ENCODE results near the gene TERF2IP.

TERF2IP gene, protein sequence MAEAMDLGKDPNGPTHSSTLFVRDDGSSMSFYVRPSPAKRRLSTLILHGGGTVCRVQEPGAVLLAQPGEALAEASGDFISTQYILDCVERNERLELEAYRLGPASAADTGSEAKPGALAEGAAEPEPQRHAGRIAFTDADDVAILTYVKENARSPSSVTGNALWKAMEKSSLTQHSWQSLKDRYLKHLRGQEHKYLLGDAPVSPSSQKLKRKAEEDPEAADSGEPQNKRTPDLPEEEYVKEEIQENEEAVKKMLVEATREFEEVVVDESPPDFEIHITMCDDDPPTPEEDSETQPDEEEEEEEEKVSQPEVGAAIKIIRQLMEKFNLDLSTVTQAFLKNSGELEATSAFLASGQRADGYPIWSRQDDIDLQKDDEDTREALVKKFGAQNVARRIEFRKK

DNA sequence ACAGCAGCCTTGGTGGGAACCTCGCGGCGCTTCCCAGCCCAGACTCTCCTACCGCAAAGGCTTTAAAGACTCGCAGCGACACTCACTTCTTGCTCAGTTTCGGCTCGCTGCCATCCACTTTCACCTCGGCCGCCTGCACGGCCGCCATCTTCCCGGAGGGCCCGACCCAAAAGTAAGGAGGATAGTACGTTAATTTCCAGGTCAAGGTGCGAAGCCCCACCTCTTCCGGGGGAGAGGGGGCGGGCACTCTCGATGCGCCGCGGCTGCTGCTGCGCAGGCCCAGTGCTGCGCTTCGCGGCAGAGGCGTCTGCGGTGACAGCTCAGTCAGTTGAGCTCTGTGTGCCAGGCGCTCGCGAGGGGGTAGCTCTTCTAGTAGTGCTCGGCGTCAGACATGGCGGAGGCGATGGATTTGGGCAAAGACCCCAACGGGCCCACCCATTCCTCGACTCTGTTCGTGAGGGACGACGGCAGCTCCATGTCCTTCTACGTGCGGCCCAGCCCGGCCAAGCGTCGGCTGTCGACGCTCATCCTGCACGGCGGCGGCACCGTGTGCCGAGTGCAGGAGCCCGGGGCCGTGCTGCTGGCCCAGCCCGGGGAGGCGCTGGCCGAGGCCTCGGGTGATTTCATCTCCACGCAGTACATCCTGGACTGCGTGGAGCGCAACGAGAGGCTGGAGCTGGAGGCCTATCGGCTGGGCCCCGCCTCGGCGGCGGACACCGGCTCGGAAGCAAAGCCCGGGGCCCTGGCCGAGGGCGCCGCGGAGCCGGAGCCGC lies at the start of gene TERF2IP, which contains the start of gene KARS1:
TERF2IP (plus strand) TSS at position 282 of the 773 bp plus-strand sequence; CDS start at position 392, 110 bp downstream.
KARS1 (minus strand) TSS at position 174 of the 773 bp plus-strand sequence; CDS start at position 148, 26 bp downstream.
- DNase-seq, result peak; percentile 88

DNA sequence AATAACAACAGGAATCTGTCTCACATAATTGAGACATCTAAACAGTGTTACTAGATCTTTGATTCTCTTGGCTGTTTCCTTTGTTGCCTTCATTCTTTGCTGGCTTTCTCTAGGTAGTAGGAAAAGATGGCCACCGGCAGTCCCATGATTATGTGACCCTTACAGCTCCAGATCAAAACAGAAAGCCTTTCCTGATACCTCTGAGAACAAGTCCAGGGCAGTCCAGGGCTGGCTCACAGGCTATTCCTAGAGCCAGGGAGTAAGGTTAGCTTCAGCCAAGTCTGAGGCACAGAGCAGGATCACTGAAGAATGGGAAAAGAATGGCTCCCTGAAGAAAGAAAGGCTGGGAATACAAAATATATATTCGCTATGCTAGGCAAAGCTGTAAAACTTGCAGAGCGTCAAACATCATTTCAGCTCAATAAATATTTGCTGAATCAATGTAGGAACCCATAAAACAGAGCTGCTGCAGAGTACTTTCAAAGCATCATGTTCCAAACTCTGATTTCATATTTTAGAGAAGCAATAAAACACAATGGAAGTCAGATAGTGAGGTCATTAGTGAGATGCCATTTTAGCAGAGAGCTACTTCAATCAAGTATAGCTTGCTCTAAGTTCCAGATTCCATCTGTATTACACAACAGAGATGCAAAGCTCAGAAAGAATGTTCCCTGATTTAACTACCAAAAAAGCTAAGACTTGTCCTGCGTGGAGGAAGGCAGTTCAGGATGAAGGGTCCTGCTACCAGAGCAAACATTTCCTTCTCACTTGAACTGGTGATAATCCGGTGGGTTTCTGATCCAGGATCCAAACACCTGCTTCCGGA lies 47.9 kb upstream of the TERF2IP start:
- DNase-seq, result no peak

DNA sequence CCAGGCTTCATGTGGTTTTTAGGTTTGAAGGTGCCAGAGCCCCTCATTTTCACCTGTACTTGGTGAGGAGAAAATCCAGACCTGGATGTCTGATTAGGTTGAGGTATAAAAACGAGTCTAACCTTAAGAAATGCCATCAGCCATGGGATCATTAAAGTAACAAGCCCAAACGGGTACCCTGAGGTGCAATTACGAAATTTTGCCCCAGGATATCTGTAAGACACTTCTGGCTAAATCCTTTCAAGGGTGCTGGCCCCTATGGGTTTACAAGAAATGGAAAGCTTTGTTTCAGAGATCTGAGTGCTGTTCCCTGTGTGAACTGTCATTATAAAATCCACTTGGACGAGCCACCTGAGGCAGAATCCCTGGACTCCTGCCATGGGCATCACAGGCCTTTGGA lies 44.3 kb upstream of the TERF2IP start:
- no peak for DNase-seq

DNA sequence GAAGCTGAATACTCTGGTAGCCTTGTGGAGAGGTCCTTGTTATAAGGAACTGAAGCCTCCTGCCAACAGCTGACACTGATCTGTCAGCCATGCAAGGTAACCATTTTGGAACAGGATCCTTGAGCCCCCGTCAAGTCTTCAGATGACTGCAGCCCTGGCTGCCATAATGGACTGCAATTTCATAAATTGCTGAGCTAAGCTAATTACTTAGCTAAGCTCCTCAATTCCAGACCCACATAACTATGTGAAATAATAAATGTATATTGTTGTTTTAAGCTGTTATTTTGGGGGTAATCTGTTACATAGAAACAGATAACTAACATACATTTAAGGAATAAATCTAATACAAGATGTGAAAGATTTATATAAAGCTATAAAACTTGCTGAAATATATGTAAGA lies 41.1 kb upstream of the TERF2IP start:
- DNase-seq, result no peak

DNA sequence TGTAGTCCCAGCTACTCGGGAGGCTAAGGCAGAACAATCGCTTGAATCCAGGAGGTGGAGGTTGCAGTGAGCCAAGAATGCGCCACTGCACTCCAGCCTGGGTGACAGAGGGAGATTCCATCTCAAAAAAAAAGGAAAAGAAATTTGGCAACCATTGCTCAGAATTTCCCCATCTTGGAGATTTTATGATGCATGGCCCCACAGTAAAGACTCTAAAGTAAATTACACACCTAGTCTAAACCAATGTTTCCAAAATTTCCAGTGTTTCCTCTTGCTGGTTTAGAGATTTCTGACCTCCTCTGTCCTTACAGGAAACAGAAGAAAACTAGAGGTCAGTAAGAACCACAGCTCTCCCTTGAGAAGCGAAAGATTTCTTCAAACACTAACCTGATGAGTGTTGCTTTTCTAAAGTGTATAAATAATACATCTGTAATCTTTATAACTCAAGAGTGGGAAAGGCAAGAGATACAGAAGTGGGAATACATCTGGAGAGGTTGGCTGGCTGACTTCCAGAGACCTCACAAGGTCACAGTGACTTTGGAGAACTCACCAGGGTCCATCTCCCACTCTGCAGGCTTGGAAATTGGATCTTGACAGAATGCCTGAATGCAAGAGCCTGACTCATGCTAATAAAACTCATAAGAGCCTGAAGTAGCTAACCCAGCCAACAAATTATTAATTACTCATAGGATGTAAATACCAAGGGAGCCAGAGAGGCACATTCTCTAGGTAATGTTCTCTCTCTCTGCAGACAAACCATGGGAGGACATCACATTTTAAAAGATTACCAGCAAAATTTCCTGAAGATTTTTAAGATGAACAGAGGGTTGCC lies 33.3 kb upstream of the TERF2IP start:
- DNase-seq, result no peak

DNA sequence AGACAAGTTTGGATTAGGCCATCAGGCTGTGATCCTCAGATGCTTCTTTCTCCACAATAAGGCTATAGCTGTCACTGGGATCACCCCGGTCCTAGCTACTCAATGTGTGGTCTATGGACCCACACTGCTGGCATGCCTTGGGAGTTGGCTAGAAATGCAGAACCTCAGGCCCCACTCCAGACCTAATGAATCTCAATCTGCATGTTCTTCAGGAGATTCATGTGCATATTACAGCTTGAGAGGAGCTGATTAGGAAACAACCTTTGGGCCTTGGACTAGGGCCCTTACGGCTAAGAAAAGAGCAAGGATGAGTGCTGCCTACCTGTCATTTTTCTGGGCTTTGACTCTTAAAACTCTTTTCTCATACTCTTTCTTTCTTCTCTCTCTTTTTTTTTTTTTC lies 32.0 kb upstream of the TERF2IP start:
- DNase-seq, result no peak

DNA sequence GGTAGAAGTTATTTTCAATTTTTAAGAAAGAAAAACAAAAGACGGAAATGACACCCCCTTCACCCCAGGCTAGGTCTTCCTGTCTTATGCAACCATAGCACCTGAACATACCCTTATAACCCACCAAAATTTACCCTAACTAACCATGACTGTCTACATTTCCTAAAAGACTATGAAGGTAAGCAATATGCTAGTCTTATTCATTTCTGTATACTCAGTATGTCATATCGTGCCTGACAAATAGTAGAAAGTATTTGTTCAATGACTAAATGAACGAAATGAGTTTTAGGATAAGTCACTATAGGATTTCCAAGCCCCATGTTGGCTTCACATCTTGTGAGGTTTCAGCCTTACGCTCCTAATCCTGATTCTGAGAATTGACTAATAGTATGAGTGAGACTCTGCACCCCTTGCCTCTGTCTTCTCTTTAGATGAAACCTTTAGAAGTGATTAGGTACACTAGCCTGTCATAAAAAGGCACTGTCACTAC lies 31.0 kb upstream of the TERF2IP start:
- no peak for DNase-seq

DNA sequence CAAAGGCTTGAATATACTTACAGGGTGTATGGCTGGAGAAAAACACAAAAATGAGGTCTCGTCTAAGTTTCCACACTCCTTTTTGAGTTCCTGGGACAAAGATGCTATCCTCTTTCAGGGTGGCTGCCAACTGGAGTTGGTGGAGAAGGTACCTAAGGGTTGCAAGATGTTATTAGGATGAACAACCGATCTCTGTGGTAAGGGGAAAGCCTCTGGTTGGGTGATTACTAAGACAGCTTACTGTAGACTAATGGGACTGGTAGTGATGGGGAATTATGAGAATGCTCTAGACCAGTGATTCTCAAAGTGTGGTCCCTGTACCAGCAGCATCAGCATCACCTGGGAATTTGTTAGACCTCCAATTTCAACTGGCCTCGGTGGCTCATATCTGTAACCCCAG lies 30.5 kb upstream of the TERF2IP start:
- DNase-seq, result no peak

DNA sequence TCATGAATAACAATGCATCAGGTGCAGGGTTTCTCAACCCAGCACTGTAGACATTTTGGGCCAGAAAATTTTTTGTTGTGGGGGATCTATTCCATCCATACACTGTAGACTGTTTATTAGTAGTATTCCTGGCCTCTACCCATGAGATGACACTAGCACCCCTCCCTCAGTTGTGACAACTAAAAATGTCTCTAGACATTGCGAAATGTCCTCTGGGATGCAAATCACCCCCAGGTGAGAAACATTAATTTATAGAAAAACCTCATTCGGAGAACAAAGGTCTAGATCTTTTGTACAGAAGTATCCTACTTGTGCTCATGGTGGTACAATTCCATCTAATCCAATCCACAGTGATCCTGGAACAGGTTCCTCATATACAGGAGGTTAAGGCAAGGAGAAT lies 28.8 kb upstream of the TERF2IP start:
- DNase-seq, result no peak

DNA sequence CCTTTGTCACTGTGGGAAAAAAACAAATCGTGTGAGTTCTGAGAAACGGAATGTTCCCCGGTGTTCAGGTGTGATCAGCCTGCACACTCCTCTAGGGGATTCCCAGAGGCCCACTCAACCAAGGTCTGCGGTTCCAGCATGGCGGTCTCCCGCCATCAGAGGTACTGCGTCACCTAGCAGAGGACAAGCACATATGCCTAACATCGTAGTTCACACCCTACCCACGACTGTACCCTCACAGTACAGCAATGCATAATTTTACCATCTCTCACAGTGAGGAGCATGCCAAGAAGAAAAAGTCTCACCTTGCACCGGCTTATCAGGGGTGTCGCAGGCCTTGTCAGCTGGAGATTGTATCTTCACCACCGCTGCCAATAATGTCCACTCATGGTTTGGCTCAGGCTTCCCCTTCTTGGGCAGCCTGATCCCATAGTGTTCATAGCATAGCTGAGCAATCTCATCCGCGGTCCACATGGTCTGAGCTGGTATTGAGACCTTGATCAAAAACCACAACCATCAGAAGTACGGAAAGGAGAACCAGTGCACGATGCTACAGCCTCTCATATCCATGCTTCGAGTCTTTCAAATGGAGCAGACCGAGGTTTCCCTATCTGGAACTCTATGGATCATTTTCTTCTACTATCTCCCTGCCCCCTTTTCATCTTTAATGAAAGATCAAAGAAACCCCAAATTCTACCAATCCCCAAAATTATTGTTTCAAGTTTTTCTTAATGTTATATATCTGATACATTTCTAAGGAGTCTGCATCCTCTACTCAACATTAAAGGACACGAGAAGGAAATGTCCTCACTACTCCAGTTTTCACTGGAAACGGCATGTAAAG lies 27.0 kb upstream of the TERF2IP start:
- DNase-seq, result no peak

DNA sequence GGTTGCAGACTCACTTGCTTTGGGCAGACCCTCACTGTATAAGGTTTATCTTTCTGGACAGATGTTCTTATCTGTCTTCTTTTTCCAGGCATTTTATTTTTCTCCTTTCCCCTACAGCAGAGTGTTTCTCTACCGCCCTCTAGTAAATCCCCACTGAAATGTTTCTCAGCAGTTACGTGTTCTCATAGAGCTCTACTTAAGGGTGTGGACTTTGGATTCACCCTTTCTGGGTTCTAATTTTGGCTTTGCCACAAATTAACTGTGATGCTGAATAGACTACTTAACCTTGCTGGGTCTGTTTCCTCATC lies 26.4 kb upstream of the TERF2IP start:
- peak; percentile 11 for DNase-seq

DNA sequence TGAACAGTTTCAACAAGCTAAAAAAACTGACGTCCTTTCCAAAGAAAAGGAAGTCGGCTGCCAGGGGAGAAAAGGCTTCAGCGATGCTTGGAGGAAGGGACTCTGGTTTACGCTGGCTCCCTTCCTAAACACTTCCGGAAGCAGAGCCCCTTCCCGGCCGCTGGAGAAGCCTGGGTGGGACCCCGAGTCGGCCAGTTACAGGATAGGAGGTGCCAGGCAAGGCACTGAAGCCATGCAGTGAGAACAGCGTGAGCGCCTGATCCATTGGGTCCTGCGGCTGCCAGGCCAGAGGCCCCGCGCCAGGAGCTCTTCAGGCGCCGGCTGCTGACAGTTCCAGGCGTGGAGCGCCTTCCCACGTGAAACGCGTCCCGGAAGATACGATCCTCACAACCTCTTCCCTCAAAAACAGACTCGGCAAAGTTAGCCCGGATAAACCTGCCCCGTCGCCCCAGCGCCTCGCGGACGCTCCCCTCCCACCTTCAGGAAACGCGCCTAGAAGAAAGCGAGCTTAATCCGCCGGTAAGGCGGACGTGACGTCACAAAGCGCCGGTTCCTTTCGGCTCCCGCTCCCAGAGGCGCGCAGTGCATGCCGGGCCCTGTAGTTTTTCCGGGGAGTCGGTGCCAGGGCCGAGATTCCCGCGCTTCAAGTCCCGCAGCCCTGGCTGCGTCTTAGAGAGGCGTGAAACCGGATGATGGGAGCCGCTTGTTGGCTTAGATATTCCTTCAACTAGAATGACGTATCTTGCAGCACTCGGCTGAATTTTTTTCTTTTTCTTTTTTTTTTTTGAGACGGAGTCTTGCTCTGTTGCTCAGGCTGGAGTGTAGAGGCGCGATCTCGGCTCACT lies 24.6 kb upstream of the TERF2IP start, which contains the start of gene ADAT1:
ADAT1 (minus strand) TSS at position 521 of the 845 bp plus-strand sequence. CDS start 2,482 bp downstream, outside the sequence.
- peak; percentile 98 for DNase-seq

DNA sequence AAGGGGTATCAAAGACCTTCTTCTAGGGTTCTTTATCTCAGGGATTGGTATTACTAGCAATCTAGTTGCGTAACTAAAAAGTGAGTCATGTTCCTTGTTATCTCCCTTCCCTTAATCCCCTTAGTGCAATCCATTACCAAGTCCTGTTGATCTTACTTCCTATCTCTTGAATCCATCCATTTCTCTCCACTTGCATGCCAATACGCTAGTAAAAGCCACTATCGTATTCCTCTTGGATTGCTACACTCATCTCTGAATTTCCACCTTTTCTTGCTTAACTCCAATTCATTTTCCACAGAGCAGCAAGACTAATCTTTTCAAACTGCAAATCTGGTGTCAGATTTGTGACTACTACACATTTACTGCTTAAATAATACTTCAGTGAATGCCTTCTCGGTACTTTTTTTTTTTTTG lies 22.6 kb upstream of the TERF2IP start:
- DNase-seq, result no peak

DNA sequence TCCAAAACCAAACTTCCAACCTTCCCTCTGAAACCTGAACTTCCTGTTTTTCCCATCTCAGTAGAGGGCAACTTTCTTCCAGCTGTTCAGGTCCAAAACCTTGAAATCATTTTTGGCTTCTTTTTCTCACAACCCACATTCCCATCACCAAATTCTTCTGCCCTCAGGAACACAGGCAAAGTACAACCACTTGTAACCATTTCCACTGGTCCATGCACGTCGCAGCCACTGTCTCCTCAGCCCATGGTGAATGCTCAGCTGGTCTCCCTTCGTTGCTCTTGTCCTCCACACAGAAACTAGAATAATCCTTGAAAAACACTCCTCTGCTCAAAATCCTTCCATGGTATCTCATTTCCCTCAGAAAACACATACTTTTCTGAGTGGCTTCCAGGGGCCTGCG lies 20.8 kb upstream of the TERF2IP start:
- DNase-seq, result no peak

DNA sequence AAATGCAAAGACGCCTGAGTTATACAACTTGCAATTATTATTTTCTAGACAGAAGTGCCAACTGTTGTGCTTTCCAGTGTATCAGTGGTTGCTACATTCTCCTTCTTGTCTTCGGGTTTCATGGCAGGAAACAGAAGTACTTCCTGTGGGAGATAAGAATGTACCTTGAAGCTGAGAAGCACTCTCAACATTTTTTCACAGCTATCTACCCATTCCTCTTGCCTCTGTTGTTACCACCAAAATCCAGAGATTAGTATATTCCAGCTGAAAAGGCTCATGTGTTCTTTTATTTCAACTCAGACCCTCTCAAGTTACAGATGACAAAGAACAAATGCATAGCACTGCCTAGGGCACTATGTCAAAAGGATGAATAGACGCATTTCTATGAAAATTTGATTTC lies 19.7 kb upstream of the TERF2IP start:
- no peak for DNase-seq

DNA sequence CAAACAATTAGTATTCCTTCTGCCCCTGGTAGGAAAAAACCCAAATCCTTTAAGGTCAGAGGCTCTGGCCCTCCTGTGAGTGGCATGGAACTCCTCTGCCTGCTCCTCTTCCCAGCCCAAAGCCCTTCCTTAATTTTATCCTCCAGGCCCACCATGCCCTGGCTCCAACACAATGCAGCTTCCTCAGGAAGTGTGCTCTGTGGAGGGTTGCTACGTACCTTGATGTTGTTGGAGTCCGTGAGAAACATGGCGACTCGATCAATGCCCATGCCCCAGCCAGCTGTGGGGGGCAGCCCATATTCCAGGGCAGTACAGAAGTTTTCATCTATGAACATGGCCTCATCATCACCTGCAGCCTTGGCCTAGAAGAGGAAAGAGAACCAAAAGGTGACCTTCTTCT lies 19.2 kb upstream of the TERF2IP start:
- no peak for DNase-seq

DNA sequence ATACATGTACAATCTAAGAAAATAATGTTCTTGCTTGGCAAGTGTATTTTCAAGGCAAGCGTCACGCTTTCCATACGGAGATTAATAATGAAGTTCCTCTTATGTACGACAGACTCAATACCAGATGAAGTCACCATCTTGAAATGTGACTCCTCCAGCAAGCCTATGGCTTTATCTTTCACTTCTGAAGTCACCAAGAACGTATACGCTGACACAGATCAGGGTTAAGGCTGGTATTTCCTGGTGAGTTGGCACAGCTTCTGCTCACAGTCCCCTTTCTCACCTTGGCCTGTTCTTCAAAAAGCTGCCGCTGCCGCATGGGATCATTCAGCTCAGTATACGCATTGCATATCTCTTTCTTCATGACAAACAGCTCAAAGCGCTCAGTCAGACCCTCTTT lies 18.4 kb upstream of the TERF2IP start:
- DNase-seq, result no peak

DNA sequence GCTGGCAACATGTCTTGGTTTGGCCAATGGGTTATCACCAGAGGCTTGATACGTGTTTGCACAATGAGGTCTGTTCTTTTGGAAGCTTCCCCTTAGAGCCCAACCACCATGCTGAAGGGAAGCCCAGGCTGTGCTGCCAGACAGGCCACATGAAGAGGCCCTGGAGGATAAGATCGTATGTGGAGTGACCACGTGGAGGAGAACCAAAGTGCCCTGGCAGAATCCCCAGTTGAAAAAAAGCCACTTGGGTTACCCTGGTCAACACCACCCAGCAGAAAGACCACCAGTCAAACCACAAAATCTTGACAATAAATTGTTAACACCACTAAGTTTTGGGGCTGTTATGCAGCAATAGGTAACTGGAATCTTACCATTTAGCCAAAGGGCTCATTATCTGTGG lies 17.5 kb upstream of the TERF2IP start:
- DNase-seq, result no peak

DNA sequence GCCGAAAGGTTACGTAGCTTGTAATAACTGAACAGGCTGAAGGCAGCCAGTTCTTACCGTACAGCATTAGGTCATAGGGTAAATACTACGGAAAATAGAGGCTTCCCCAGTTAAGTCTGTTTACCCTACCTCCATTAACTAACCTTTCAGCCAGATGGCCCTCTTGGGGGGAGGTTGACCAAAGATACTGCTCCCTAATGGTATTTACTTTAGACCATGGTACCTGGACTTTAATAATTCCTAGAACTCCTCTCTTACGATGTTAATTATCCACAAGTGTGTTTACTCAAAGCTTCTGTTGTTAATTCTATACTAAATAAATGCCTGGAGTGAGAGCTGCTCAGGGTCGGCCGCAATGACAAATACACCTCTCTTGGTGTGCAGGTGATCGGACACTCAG lies 14.7 kb upstream of the TERF2IP start:
- DNase-seq, result no peak

DNA sequence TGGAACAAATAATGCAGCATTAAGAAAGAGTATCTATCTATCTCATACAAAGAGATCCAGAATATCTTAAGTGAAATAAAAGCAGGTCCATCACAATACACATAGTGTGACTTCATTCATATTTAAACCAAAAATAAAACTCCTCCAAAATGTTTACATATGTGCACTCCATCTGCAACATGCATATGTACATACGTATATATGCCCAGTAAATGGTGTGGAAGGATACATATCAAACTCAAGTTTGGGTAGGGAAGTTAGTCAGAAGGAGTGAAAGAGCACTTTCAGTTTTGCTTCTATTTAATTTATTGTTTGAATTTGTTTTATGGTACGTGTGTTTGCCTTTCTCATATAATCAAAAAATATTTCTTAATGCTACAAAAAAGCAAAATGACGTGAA lies 12.5 kb upstream of the TERF2IP start:
- no peak for DNase-seq
